ENCODE data around the gene CDC34.
A peak's percentile ranks its signal among the peaks of the same experiment; 100 is the strongest.

The CDC34 gene

GRCh38 chr19:497491-497868, 34.1 kb upstream of the CDC34 start:
- DNase-seq (ENCODE audit: low read depth in 2 of 2, low spot score in 1 of 2): no peak

- DNase-seq (ENCODE audit: low read depth in 2 of 2, low spot score in 1 of 2): no peak
Observed at GRCh38 chr19:497869-498510, 33.6 kb upstream of the CDC34 start.

- DNase-seq (ENCODE audit: low read depth in 2 of 2, low spot score in 1 of 2): no peak
Observed at GRCh38 chr19:498511-498891, 33.1 kb upstream of the CDC34 start.

GRCh38 chr19:498977-499623, 32.5 kb upstream of the CDC34 start:
- DNase-seq (ENCODE audit: low read depth in 2 of 2, low spot score in 1 of 2): no peak

GRCh38 chr19:501646-502045, 29.9 kb upstream of the CDC34 start:
- no peak for DNase-seq (ENCODE audit: low read depth in 2 of 2, low spot score in 1 of 2)

- DNase-seq (ENCODE audit: low read depth in 2 of 2, low spot score in 1 of 2): no peak
Observed at GRCh38 chr19:504616-505015, 26.9 kb upstream of the CDC34 start.

- peak; percentile 85 to 88 for DNase-seq (ENCODE audit: low read depth in 2 of 2, low spot score in 1 of 2)
Observed at GRCh38 chr19:506404-507285, 24.9 kb upstream of the CDC34 start.

- peak in 1 of 2 donors; percentile 78 for DNase-seq (ENCODE audit: low read depth in 2 of 2, low spot score in 1 of 2)
Observed at GRCh38 chr19:507286-508203, 24.0 kb upstream of the CDC34 start, which contains the start of gene TPGS1. TPGS1 (plus strand) TSS chr19:507497; CDS start chr19:507507, 10 bp downstream.

GRCh38 chr19:508204-509150, 23.1 kb upstream of the CDC34 start:
- DNase-seq (ENCODE audit: low read depth in 2 of 2, low spot score in 1 of 2): no peak

GRCh38 chr19:510606-511100, 20.9 kb upstream of the CDC34 start:
- DNase-seq (ENCODE audit: low read depth in 2 of 2, low spot score in 1 of 2): peak; percentile 81 to 83

GRCh38 chr19:511101-511851, 20.3 kb upstream of the CDC34 start:
- peak in 1 of 2 donors; percentile 67 for DNase-seq (ENCODE audit: low read depth in 2 of 2, low spot score in 1 of 2)

- DNase-seq (ENCODE audit: low read depth in 2 of 2, low spot score in 1 of 2): no peak
Observed at GRCh38 chr19:512547-513365, 18.8 kb upstream of the CDC34 start.

- DNase-seq (ENCODE audit: low read depth in 2 of 2, low spot score in 1 of 2): no peak
Observed at GRCh38 chr19:513368-514165, 18.0 kb upstream of the CDC34 start.

GRCh38 chr19:514166-514663, 17.3 kb upstream of the CDC34 start:
- no peak for DNase-seq (ENCODE audit: low read depth in 2 of 2, low spot score in 1 of 2)

GRCh38 chr19:517721-518597, 13.6 kb upstream of the CDC34 start:
- no peak for DNase-seq (ENCODE audit: low read depth in 2 of 2, low spot score in 1 of 2)

All from stimulated activated CD8-positive, alpha-beta memory T cell treated with anti-CD3 and anti-CD28 coated beads, Interleukin-4, amount 100 ng/mL, for 4 hours (primary cell).